OCI-LY7 (cell line): ENCODE measurements around the gene LSM5. TPM values are rescaled to one million over a fixed set of nuclear protein-coding genes. Genes with fewer than 3 reads are reported as not detected.

ENCODE experiments used
- BruUV-seq: library from RNA; stranded (reverse); fragments of 400-500 nt; replicated peaks from 2 replicates; lab custom pipeline; 2021; lab: Mats Ljungman, UMichigan
- CTCF ChIA-PET: fragments of 300-600 bp; sonication (Branson Sonifier 250); formaldehyde crosslinking; loops from one replicate; lab custom pipeline; 2022; ENCODE audit warnings: antibody characterized with exemption; ENCODE audit not compliant: unreplicated experiment; lab: Charles Lee
- POLR2A ChIA-PET: fragments of 300-600 bp; sonication (Branson Sonifier 250); formaldehyde crosslinking; loops from one replicate; lab custom pipeline; 2022; ENCODE audit warnings: antibody characterized with exemption; lab: Charles Lee
- DNase-seq: peaks from one replicate; pipeline ENCODE4 v3.0.0-alpha.2; 2015; ENCODE audit warnings: low spot score
- H2AFZ ChIP-seq: fragments of 200-600 bp; sonication (generic), shearing (Covaris generic); 2 replicates; pipeline ENCODE4 v1.6.1; 2014; ENCODE audit warnings: mild to moderate bottlenecking, antibody characterized with exemption, low read length, moderate library complexity
- H3K27ac ChIP-seq: fragments of 200-600 bp; sonication (generic); 2 replicates; pipeline ENCODE4 v1.5.1; 2014; ENCODE audit warnings: mixed run types, low read depth, mild to moderate bottlenecking, moderate library complexity, low read length, inconsistent platforms; ENCODE audit not compliant: poor library complexity, severe bottlenecking
- H3K36me3 ChIP-seq: fragments of 200-600 bp; sonication (generic); 2 replicates; pipeline ENCODE4 v1.6.1; 2014; ENCODE audit warnings: mild to moderate bottlenecking, antibody characterized with exemption, low read length, moderate library complexity, mixed read lengths; ENCODE audit not compliant: insufficient read depth
- H3K4me1 ChIP-seq: fragments of 200-600 bp; sonication (generic); 2 replicates; pipeline ENCODE4 v1.5.1; 2014; ENCODE audit warnings: mild to moderate bottlenecking, low read length; ENCODE audit not compliant: insufficient read depth, poor library complexity, severe bottlenecking
- H3K4me2 ChIP-seq: fragments of 200-600 bp; sonication (generic); 2 replicates; pipeline ENCODE4 v1.6.1; 2014; ENCODE audit warnings: mild to moderate bottlenecking, low read length
- H3K4me3 ChIP-seq: fragments of 200-600 bp; sonication (generic); 2 replicates; pipeline ENCODE4 v1.5.1; 2014; ENCODE audit warnings: mild to moderate bottlenecking, low read depth, low read length; ENCODE audit not compliant: poor library complexity, severe bottlenecking
- H3K79me2 ChIP-seq: fragments of 200-600 bp; sonication (generic); 2 replicates; pipeline ENCODE4 v1.6.1; 2016; ENCODE audit warnings: low read depth, mild to moderate bottlenecking, low read length, moderate library complexity, mixed read lengths; ENCODE audit not compliant: insufficient read depth
- H3K9me2 ChIP-seq: fragments of 200-600 bp; sonication (generic); 2 replicates; pipeline ENCODE4 v1.6.1; 2016; ENCODE audit warnings: mild to moderate bottlenecking, low read length, mixed read lengths; ENCODE audit not compliant: insufficient read depth
- H3K9me3 ChIP-seq: fragments of 200-600 bp; sonication (generic); 2 replicates; pipeline ENCODE4 v1.6.1; 2014; ENCODE audit warnings: mild to moderate bottlenecking, mixed run types, low read length, mixed read lengths
- H4K20me1 ChIP-seq: fragments of 200-600 bp; sonication (generic); 2 replicates; pipeline ENCODE4 v1.6.1; 2014; ENCODE audit warnings: mild to moderate bottlenecking, antibody characterized with exemption, low read length, moderate library complexity, mixed read lengths; ENCODE audit not compliant: insufficient read depth
- EZH2phosphoT487 ChIP-seq: fragments of 200-600 bp; sonication (generic); IDR thresholded peaks from 2 replicates; pipeline ENCODE4 v1.6.1; 2018; ENCODE audit warnings: low read depth, borderline replicate concordance, mild to moderate bottlenecking, mixed run types, antibody characterized with exemption, low read length, moderate library complexity, mixed read lengths
- intact Hi-C: fragments of 100-400 bp; cut with micrococcal nuclease; formaldehyde crosslinking; loops from one replicate; pipeline ENCODE4 v1.10.0; 2022; ENCODE audit not compliant: unreplicated experiment
- total RNA-seq, 2 experiments: library from RNA; depleted of rRNA in 1 of 2; stranded (reverse); fragments of >200 nt in 1 of 2; shearing (Covaris generic) in 1 of 2; gene quantifications; 2 replicates each; pipeline ENCODE4 v1.2.3, GENCODE V29; 2014 to 2022
- TF ChIP-seq, protein P1 (sequence below): fragments of 200-600 bp; sonication (generic); conservative IDR thresholded peaks from 2 replicates; pipeline ENCODE4 v1.5.1; 2014; ENCODE audit warnings: mild to moderate bottlenecking, antibody characterized with exemption, low read length, moderate library complexity, mixed read lengths

The LSM5 gene
- total RNA-seq, 2 experiments from 2014 or later, result 38.9 to 108 TPM

DNA sequence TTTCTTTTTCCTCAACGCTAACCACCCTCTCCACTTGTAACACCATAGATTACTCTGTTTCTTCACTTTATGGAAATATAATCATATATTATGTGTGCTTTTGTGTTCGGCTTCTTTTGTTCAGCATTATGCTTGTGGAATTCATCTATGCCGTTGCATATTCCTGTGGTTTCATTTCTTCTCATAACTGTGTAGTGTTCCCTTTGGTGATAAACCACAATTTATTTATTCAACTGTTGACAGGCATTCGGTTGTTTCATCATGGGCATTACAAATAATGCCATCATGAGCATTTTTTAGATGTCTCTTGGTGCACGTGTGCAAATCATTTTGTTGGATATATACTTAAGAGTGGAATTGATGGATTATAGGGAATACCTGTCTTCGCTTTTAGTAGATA lies 17.2 kb upstream of the LSM5 start:
- Histone ChIP-seq H3K9me2 (no peaks in the 10 kb centered on the region), H4K20me1 (no peaks in the 10 kb centered on the region), H3K27ac (no peak overlapping the region), H3K36me3 (peaks cover 68% of the 10 kb centered on the region), H3K9me3 (peaks cover 38% of the 10 kb centered on the region; the same call in 1 of the 2 replicates), H3K4me3 (no peak overlapping the region), H2AFZ (no peak overlapping the region), H3K4me1 (no peaks in the 10 kb centered on the region), H3K4me2 (no peak overlapping the region), H3K79me2 (peaks cover 85% of the 10 kb centered on the region)
- no peak for DNase-seq
- CTCF ChIA-PET, result no interaction called here
- BruUV-seq, result no TSS peak
- intact Hi-C loops, result no loop called here
- POLR2A ChIA-PET, result no interaction called here
- TF ChIP-seq EZH2phosphoT487, result no peak
- TF ChIP-seq, protein P1, sequence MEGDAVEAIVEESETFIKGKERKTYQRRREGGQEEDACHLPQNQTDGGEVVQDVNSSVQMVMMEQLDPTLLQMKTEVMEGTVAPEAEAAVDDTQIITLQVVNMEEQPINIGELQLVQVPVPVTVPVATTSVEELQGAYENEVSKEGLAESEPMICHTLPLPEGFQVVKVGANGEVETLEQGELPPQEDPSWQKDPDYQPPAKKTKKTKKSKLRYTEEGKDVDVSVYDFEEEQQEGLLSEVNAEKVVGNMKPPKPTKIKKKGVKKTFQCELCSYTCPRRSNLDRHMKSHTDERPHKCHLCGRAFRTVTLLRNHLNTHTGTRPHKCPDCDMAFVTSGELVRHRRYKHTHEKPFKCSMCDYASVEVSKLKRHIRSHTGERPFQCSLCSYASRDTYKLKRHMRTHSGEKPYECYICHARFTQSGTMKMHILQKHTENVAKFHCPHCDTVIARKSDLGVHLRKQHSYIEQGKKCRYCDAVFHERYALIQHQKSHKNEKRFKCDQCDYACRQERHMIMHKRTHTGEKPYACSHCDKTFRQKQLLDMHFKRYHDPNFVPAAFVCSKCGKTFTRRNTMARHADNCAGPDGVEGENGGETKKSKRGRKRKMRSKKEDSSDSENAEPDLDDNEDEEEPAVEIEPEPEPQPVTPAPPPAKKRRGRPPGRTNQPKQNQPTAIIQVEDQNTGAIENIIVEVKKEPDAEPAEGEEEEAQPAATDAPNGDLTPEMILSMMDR, result no peak

DNA sequence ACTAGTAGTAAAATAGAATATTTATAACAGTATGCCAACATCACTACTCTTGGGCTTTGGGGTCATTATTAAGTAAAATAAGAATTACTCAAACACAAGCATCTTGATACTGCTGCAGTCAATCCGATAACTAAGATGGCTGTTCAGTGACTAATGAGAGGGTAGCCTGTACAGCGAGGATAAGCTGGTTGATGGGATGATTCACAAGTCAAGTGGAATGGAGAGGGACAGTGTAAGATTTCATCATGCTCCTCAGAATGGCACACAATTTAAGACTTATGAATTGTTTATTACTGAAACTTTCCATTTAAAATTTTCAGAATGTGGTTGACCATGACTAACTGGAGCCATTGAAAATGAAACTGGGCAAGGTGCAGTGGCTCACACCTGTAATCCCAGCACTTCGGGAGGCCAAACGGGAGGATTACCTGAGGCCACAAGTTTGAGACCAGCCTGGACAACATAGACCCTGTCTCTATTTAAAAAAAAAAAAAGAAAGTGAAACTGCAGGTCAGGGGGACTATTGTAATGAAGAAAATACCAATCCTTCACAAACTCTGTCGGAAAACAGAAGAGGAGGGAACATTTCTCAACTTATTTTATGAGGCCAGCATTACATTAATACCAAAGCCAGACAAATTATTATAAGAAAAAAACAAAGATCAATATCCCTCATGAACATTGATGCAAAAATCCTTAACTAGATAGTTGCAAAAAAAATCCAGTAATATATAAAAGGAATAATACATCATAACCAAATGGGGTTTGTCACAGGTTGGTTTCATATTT lies 16.3 kb upstream of the LSM5 start:
- BruUV-seq, result no TSS peak
- TF ChIP-seq, protein P1, result no peak
- TF ChIP-seq EZH2phosphoT487, result no peak
- CTCF ChIA-PET, result no interaction called here
- Histone ChIP-seq H3K27ac (no peak overlapping the region), H3K4me2 (no peak overlapping the region), H4K20me1 (0 out of 2 replicates have a peak, but pooled peaks cover 3% of the 10 kb centered on the region), H3K36me3 (peaks cover 62% of the 10 kb centered on the region), H3K9me3 (peaks cover 30% of the 10 kb centered on the region; the same call in 1 of the 2 replicates), H3K4me1 (no peaks in the 10 kb centered on the region), H2AFZ (no peak overlapping the region), H3K4me3 (no peak overlapping the region), H3K9me2 (no peaks in the 10 kb centered on the region), H3K79me2 (peaks cover 87% of the 10 kb centered on the region)
- intact Hi-C loops, result no loop called here
- POLR2A ChIA-PET, result interaction anchor here (0.7 to 1.5 kb wide), 2 partner anchors 11 to 1346 kb away, joined by 3 to 11 read pairs; partner anchors contain the start of gene AVL9
- no peak for DNase-seq

GRCh38 chr7:32502728-32503127 lies 12.5 kb upstream of the LSM5 start:
- Histone ChIP-seq H3K4me1 (peaks cover 11% of the 10 kb centered on the region), H3K9me2 (no peaks in the 10 kb centered on the region), H3K79me2 (peaks cover 98% of the 10 kb centered on the region), H4K20me1 (0 out of 2 replicates have a peak, but pooled peaks cover 9% of the 10 kb centered on the region), H3K27ac (no peak overlapping the region), H3K9me3 (peaks cover 13% of the 10 kb centered on the region; the same call in 1 of the 2 replicates), H3K4me2 (no peak overlapping the region), H3K36me3 (peaks cover 63% of the 10 kb centered on the region), H3K4me3 (no peak overlapping the region), H2AFZ (no peak overlapping the region)
- CTCF ChIA-PET, result no interaction called here
- POLR2A ChIA-PET, result no interaction called here
- no peak for DNase-seq
- intact Hi-C loops, result no loop called here
- TF ChIP-seq, protein P1, result no peak
- TF ChIP-seq EZH2phosphoT487, result no peak
- no TSS peak for BruUV-seq
